ENCODE results near the gene TMEM41A. TPM values are rescaled to one million over a fixed set of nuclear protein-coding genes. Genes with fewer than 3 reads are reported as not detected.

The TMEM41A gene
- total RNA-seq, 2 donors from 2014 or later, result 7.6 to 9.3 TPM

GRCh38 chr3:185502987-185503386 lies 4.2 kb upstream of the TMEM41A start:
- H3K27ac ChIP-seq, result peak overlapping the region in 1 of 4 donors; percentile 22
- no peak for TF ChIP-seq CTCF (IDR thresholded peaks at IDR 0.05)
- no peak for TF ChIP-seq POLR2A (IDR thresholded peaks at IDR 0.05)
- no peak overlapping the region for H3K4me3 ChIP-seq
- no peaks in the 10 kb centered on the region for H3K36me3 ChIP-seq (replicated peaks in 1 of 2; ENCODE audit: insufficient read depth in 1 of 2, low read depth in 2 of 2)
- 21 to 50% methylated on average over 3 of the region's 3 CpGs for WGBS, 2 donors
- no peak for ATAC-seq
- DNase-seq, result peak; percentile 33 to 69 (median 59)
- peaks cover 11% of the 10 kb centered on the region for H3K4me1 ChIP-seq
- no peaks in the 10 kb centered on the region for H3K27me3 ChIP-seq
- no peaks in the 10 kb centered on the region for H3K9me3 ChIP-seq
- intact Hi-C loops (cut with DNase I), result no loop called here

GRCh38 chr3:185490241-185490640 lies 8.6 kb downstream of the TMEM41A start:
- WGBS, 2 donors, result 79 to 85% methylated on average over 4 of the region's 4 CpGs
- Histone ChIP-seq H3K4me1 (peaks cover 11% of the 10 kb centered on the region), H3K27me3 (no peaks in the 10 kb centered on the region), H3K27ac (no peak overlapping the region), H3K36me3 (replicated peaks in 1 of 2; ENCODE audit: insufficient read depth in 1 of 2, low read depth in 2 of 2) (peaks cover 0 to 9% of the 10 kb centered on the region in 2 donors), H3K4me3 (no peak overlapping the region), H3K9me3 (no peaks in the 10 kb centered on the region)
- intact Hi-C loops (cut with DNase I), result no loop called here
- DNase-seq (no peak), ATAC-seq (no peak)
- no peak for TF ChIP-seq CTCF (IDR thresholded peaks at IDR 0.05)
- no peak for TF ChIP-seq POLR2A (IDR thresholded peaks at IDR 0.05)

GRCh38 chr3:185489462-185489861 lies 9.4 kb downstream of the TMEM41A start:
- ATAC-seq (peak; percentile 27), DNase-seq (peak in 1 of 4 donors; percentile 31)
- H3K9me3 ChIP-seq, result no peaks in the 10 kb centered on the region
- WGBS, 2 donors, result 21 to 34% methylated on average over 3 of the region's 3 CpGs
- no peak overlapping the region for H3K27ac ChIP-seq
- H3K27me3 ChIP-seq, result no peaks in the 10 kb centered on the region
- no peak overlapping the region for H3K4me3 ChIP-seq
- no peak for TF ChIP-seq POLR2A (IDR thresholded peaks at IDR 0.05)
- TF ChIP-seq CTCF (IDR thresholded peaks at IDR 0.05), result no peak
- peaks cover 0 to 9% of the 10 kb centered on the region in 2 donors for H3K36me3 ChIP-seq (replicated peaks in 1 of 2; ENCODE audit: insufficient read depth in 1 of 2, low read depth in 2 of 2)
- intact Hi-C loops (cut with DNase I), result no loop called here
- H3K4me1 ChIP-seq, result peaks cover 11% of the 10 kb centered on the region

GRCh38 chr3:185488465-185488864 lies 10.4 kb downstream of the TMEM41A start:
- H3K27me3 ChIP-seq, result no peaks in the 10 kb centered on the region
- ATAC-seq (no peak), DNase-seq (no peak)
- H3K4me3 ChIP-seq, result no peak overlapping the region
- WGBS, 2 donors, result 89 to 95% methylated on average over 1 to 5 of the region's 5 CpGs
- H3K9me3 ChIP-seq, result no peaks in the 10 kb centered on the region
- peaks cover 0 to 7% of the 10 kb centered on the region in 2 donors for H3K36me3 ChIP-seq (replicated peaks in 1 of 2; ENCODE audit: insufficient read depth in 1 of 2, low read depth in 2 of 2)
- intact Hi-C loops (cut with DNase I), result no loop called here
- H3K4me1 ChIP-seq, result peaks cover 11% of the 10 kb centered on the region
- H3K27ac ChIP-seq, result no peak overlapping the region
- no peak for TF ChIP-seq CTCF (IDR thresholded peaks at IDR 0.05)
- no peak for TF ChIP-seq POLR2A (IDR thresholded peaks at IDR 0.05)

GRCh38 chr3:185486394-185486793 lies 12.4 kb downstream of the TMEM41A start:
- H3K4me1 ChIP-seq, result peaks cover 11% of the 10 kb centered on the region
- DNase-seq, result no peak
- no peaks in the 10 kb centered on the region for H3K9me3 ChIP-seq
- WGBS, 2 donors, result 93% methylated on average over 5 of the region's 5 CpGs
- H3K4me3 ChIP-seq, result no peak overlapping the region
- no peaks in the 10 kb centered on the region for H3K27me3 ChIP-seq
- TF ChIP-seq CTCF (IDR thresholded peaks at IDR 0.05) (no peak), POLR2A (IDR thresholded peaks at IDR 0.05) (no peak)
- ATAC-seq, result no peak
- H3K27ac ChIP-seq, result no peak overlapping the region
- intact Hi-C loops (cut with DNase I), result no loop called here
- H3K36me3 ChIP-seq (replicated peaks in 1 of 2; ENCODE audit: insufficient read depth in 1 of 2, low read depth in 2 of 2), result peaks cover 0 to 19% of the 10 kb centered on the region in 2 donors
